Psoas muscle (tissue), 8 donors: Measurements from ENCODE around the gene CCDC27. TPM values are rescaled to one million over a fixed set of nuclear protein-coding genes. Genes with fewer than 3 reads are reported as not detected.

Source experiments
- ATAC-seq, 4 donors: fragments of 200-7000 bp; cut with Tn5 transposase; one replicate each; pipeline ENCODE4 v1.9.1; 2020; ENCODE audit warnings: moderate library complexity in 3 of 4, mild to moderate bottlenecking in 2 of 4
- DNase-seq, 2 donors: peaks; one replicate each; pipeline ENCODE4 v3.0.0-alpha.2; 2020
- H3K27ac ChIP-seq: fragments of 200-600 bp; one replicate; pipeline ENCODE4 v1.8.0; 2022
- H3K27me3 ChIP-seq, 3 donors: fragments of 200-600 bp in 1 of 3; one replicate each; pipeline versions ENCODE4 v1.6.1 to v1.8.0; 2013 to 2022; ENCODE audit warnings: low read length in 2 of 3, mild to moderate bottlenecking in 2 of 3, moderate library complexity in 1 of 3; ENCODE audit not compliant: insufficient read depth in 3 of 3
- H3K36me3 ChIP-seq, 2 donors: fragments of 200-600 bp in 1 of 2; one replicate each; pipeline versions ENCODE4 v1.6.1 to v1.8.0; 2013 to 2022; ENCODE audit warnings: low read depth in 1 of 2, mild to moderate bottlenecking in 1 of 2, moderate library complexity in 1 of 2; ENCODE audit not compliant: insufficient read depth in 1 of 2
- H3K4me1 ChIP-seq: fragments of 200-600 bp; one replicate; pipeline ENCODE4 v1.8.0; 2022
- H3K4me3 ChIP-seq: fragments of 200-600 bp; one replicate; pipeline ENCODE4 v1.8.0; 2022; ENCODE audit warnings: mild to moderate bottlenecking
- H3K9me3 ChIP-seq: fragments of 200-600 bp; one replicate; pipeline ENCODE4 v1.8.0; 2022
- WGBS, 3 donors: extraction: QIAGEN DNeasy Blood & Tissue Kit; methylation state at CpG; one replicate each; pipeline versions ENCODE4 v1.1.6 to v1.1.7; 2013; 5-methylcytosine and 5-hydroxymethylcytosine counted together
- intact Hi-C, 2 donors: fragments of 100-400 bp; cut with DNase I; formaldehyde crosslinking; loops; one replicate each; pipeline versions ENCODE4 v1.11.0 to v1.14.2; 2022
- polyA plus RNA-seq, 3 donors: library from polyadenylated mRNA; stranded (reverse); fragments of 200-250 nt; gene quantifications; one replicate each; pipeline ENCODE4 v1.2.3, GENCODE V29; 2013
- total RNA-seq, 4 donors: library from RNA; stranded (reverse); fragmentation: NEBNext Ultra II Directional in 2 of 4; extraction: Animal tissue kit (Norgen Biotek cat#: 25700) in 2 of 4; gene quantifications; one replicate each; pipeline versions ENCODE4 v1.2.1 to v1.2.4, GENCODE V29; 2021 to 2023
- TF ChIP-seq, protein P1 (sequence below): fragments of 200-600 bp; IDR thresholded peaks from one replicate; pipeline ENCODE4 v1.8.0; 2022; ENCODE audit warnings: antibody characterized with exemption
- donor health status: healthy with polysubstance abuse.
- donor health status: DM: no; HTN: no; CAD: no; lungs with moderate emphysema.
- donor health status: Bipolar disorder and iron deficiency.
- donor health status: healthy.
- donor health status: DM: yes; HTN: yes; CAD: no.
- donor health status: DM: no; HTN: no; CAD: no.
- donor health status: DM: no; HTN: no; CAD: no.
- donor health status: DM: yes; HTN: yes; CAD: no.

Gene CCDC27
- total and polyA plus RNA-seq, 7 donors: 0.03 to 0.17 (median 0.10) TPM; not detected in 3

DNA sequence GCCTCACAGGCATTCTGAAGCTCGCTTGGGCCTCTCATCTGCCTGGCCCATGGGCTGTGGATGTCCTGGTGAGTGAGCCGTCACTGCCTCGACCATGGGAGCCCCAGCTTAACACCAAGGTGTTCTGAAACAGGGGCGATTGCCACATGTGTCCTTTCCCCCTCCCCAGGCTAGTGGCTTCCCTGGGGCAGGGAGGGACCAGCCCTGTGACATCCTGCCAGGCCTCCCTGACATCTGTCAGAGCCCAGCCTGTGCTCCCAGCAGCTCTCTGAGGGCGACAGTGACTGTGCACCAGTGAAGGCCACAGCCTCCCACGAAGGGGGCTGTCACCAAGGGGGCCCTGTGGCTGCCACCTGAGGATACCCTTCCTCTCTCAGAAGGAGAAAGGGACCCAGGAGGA is 35.9 kb upstream of the CCDC27 start:
- Histone ChIP-seq H3K27ac (no peak overlapping the region), H3K27me3 (no peaks in the 10 kb centered on the region), H3K4me1 (peaks cover 29% of the 10 kb centered on the region), H3K36me3 (no peaks in the 10 kb centered on the region), H3K9me3 (no peaks in the 10 kb centered on the region), H3K4me3 (no peak overlapping the region)
- 61 to 80% (median 70%) methylated on average over 6 of the region's 6 CpGs for WGBS, 3 donors
- no peak for ATAC-seq
- TF ChIP-seq, protein P1, sequence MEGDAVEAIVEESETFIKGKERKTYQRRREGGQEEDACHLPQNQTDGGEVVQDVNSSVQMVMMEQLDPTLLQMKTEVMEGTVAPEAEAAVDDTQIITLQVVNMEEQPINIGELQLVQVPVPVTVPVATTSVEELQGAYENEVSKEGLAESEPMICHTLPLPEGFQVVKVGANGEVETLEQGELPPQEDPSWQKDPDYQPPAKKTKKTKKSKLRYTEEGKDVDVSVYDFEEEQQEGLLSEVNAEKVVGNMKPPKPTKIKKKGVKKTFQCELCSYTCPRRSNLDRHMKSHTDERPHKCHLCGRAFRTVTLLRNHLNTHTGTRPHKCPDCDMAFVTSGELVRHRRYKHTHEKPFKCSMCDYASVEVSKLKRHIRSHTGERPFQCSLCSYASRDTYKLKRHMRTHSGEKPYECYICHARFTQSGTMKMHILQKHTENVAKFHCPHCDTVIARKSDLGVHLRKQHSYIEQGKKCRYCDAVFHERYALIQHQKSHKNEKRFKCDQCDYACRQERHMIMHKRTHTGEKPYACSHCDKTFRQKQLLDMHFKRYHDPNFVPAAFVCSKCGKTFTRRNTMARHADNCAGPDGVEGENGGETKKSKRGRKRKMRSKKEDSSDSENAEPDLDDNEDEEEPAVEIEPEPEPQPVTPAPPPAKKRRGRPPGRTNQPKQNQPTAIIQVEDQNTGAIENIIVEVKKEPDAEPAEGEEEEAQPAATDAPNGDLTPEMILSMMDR: no peak
- intact Hi-C loops: no loop called here
- no peak for DNase-seq

DNA sequence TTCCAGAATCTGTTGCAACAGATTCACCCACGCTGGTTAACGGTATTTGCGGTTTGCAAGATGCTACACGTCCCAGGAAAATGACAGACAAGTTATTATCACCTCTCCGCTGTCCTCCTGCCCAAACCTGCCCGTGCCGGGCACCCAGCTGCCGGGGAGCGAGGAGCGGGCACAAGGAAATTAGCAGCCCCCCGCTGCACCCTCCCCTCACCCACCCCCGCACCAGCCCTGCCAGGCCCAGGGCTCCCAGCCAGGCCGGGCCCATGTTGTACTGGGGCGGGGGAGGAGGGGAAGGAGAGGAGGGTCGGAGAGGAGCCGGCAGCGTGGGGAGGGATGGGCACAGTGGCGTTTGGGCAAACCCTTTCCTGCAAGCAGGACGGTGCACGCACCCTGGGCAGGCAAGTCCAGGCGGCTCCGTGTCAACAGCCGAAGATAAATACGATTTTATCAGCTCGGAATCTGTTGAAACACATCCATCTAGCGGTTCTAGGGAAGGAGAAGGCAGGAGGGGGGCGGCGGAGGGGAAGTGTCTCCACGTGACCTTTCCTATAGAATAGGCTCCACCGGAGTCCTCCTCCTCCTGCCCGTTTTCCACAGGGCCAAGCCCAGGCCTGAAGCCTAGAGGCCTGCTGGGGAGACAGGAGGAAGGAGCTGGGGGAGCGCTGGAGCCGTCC is 35.1 kb upstream of the CCDC27 start:
- intact Hi-C loops: no loop called here
- no peaks in the 10 kb centered on the region for H3K27me3 ChIP-seq

DNA sequence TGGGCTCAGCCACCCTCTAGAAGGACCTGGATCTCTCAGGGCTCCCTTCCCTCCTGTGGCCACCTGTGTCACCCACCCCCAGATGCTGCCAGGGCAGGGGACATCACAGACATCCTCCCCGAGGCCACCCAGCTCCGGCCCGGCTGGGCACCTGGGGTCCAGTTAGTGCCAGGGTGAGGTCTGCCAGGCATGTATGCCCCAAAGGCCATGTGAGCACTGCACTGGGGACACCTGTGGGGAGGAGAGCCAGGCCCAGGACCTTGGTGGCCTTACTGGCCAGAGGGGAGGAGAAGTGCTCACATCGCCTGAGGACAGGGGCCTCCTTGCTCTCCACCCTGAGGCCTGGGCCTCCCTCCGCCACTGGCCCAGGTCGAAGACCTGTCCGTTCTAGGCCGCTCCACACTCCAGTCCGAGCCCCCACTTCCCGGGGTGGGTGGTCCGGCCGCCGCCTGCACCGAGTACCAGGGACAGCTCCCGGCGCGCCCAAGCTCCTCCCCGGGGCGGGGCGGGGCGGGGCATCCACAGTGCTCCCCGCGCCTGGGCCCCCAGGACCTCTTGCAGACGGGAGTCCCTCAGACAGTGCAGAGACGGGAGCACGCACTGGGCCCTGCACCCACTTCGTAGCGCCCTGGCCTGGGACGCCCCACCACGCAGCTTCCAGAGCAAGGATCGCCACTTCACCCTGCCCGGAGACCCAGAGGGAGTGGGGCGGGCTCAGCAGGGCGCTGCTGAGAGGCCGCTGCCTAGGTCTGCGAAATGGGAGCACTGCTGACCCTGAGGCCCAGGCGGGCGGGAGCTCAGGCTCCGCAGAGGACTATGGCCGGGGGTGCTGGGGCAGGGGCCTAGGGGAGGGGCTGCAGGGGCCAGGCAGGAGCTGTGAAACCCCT is 34.3 kb upstream of the CCDC27 start:
- H3K27ac ChIP-seq: no peak overlapping the region
- no peaks in the 10 kb centered on the region for H3K36me3 ChIP-seq
- WGBS, 3 donors: 32 to 49% (median 39%) methylated on average over 33 to 40 of the region's 40 CpGs
- H3K27me3 ChIP-seq: no peaks in the 10 kb centered on the region
- no peaks in the 10 kb centered on the region for H3K9me3 ChIP-seq
- H3K4me3 ChIP-seq: no peak overlapping the region
- peaks cover 21% of the 10 kb centered on the region for H3K4me1 ChIP-seq
- TF ChIP-seq, protein P1: no peak
- ATAC-seq (no peak), DNase-seq (no peak)
- intact Hi-C loops: no loop called here

More for the DNA sequence above, 35.1 kb upstream of the CCDC27 start:
- H3K4me3 ChIP-seq: no peak overlapping the region
- ATAC-seq (no peak), DNase-seq (no peak)
- TF ChIP-seq, protein P1: no peak
- 61 to 63% (median 62%) methylated on average over 33 of the region's 33 CpGs for WGBS, 3 donors
- peaks cover 25% of the 10 kb centered on the region for H3K4me1 ChIP-seq
- H3K9me3 ChIP-seq: no peaks in the 10 kb centered on the region
- H3K27ac ChIP-seq: no peak overlapping the region
- no peaks in the 10 kb centered on the region for H3K36me3 ChIP-seq

DNA sequence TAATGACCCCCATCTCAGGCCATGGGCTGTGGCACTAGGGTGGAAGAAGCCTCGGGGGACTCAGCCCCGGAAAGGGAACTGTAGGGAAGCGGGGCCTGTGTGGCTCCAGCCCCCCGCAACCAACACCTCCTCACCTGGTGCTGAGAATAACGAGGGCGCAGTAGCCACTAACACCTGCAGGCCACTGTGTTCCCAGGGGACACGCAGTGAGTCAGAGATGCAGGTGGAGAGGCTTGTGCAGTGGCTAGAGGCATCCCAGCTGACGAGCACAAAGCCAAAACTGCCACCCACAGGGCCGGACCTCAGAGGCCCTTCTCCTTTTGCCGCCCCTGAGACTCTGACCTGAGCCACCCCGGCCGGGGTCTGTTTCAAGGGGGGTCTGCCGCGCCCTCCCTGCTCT is 33.5 kb upstream of the CCDC27 start:
- TF ChIP-seq, protein P1: no peak
- Histone ChIP-seq H3K9me3 (no peaks in the 10 kb centered on the region), H3K27me3 (no peaks in the 10 kb centered on the region), H3K36me3 (no peaks in the 10 kb centered on the region), H3K27ac (no peak overlapping the region), H3K4me3 (no peak overlapping the region), H3K4me1 (peaks cover 15% of the 10 kb centered on the region)
- DNase-seq (no peak), ATAC-seq (no peak)
- 80 to 86% (median 80%) methylated on average over 12 to 14 of the region's 14 CpGs for WGBS, 3 donors
- intact Hi-C loops: no loop called here
